ENCODE results near the gene PMM2.
"Not testable (repeated sequence)": the region's sequence is repeated elsewhere in the genome, so short reads cannot be mapped to it uniquely, and the experiment has no call there.

Gene PMM2

DNA sequence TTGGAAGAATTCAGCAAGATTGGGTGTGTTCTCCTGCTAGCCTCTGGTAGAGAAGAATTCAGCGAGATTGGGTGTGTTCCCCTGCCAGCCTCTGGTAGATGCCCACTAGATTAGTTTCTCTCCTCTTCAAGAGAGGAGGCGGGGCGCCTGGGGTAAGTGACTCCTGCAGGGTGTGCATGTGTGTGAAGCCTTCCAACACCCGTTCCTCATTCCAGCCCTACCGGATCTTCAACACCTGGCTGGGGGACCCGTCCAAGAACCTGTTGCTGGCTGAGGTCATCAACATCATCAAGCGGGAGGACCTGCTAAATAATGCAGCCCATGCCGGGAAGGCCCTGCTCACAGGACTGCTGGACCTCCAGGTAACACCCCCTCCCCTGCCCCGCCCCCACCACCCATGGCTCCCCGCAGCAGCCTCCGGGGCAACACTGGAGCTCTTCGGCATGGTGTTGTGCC, 21.5 kb upstream of the PMM2 start:
- DNase-seq (ENCODE audit: low read depth) = no peak
- H3K4me3 ChIP-seq (ENCODE audit: low read depth, low read length) = no peak overlapping the region

DNA sequence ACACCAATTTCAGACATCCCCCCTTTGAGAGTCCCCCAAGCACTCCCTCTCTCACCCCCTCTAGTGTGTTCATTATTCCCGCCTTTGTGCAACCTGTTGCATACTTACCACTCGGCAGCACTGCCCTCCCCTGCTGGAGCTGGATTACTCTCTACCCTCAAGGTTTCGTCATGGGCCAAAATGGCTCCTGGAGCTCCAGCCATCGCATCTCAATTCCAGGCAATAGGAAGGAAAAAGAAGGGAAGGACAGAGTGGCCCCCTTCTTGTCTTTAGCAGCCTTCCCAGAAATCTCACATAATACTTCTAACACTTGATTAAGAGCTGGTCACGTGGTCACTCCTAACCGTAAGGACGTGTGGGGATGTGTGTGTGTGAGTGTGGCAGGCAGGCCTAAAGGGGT, 20.4 kb upstream of the PMM2 start:
- DNase-seq (ENCODE audit: low read depth) = no peak
- no peak overlapping the region for H3K4me3 ChIP-seq (ENCODE audit: low read depth, low read length)

DNA sequence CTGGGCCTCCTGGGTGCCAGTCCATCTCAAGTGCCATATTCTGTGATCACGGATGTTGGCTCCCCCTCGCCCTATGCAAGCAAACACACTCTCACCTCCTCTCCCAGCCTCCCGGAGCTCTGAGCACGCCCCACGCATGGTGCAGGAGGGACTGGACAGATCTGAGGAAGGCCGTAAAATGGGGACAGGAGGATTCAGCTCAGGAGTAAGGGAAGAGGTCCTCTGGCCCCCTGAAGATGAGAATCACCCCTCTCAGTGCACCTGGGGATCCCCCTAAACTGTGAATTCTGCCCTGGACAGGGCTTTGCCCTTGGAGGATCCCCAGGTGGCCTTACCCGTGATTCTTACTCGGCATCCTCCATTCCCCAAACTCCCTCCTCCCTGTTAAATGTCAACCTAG, 15.8 kb upstream of the PMM2 start:
- DNase-seq (ENCODE audit: low read depth) = no peak

DNA sequence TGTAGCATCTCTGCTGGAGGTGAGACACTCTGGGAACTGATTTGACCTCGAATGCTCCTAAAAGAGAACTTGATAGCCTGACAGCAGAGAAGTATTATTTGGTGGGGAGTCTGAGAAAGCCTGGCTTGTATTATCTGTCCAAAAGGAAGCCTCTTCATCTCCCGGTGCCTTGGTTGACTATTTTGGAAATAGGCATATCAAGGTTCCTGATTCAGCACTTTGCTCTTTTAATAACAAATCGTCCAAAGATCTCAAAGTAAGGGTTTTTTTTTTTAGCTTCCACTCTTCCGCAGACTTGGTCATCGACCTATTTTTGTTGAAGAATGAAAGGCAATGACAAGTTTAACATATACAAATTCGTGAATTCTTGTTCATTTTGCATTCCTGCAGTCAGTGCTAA, 15.0 kb upstream of the PMM2 start:
- no peak for DNase-seq (ENCODE audit: low read depth)
- no peak overlapping the region for H3K4me3 ChIP-seq (ENCODE audit: low read depth, low read length)

More for the DNA sequence above, 15.8 kb upstream of the PMM2 start:
- no peak overlapping the region for H3K4me3 ChIP-seq (ENCODE audit: low read depth, low read length)

DNA sequence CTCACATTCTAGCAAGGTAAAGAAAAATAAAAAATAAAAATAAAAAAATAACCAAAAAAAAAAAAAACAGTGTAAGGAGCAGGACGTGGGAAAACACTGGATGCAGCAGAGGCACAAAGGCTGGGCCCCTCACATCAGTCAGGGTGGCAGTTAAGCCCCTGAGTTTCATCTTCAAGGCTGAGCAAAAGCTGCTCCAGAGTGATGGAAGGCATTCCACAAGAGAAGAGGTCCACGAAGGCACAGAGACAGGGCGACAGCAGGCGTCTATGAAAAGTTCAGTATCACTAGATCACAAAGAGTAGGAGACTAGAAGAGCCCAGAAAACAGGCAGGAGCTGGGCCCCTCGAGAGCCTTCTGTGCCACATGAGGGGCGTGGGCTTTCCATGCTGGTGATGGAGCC, 12.2 kb upstream of the PMM2 start:
- no peak for DNase-seq (ENCODE audit: low read depth)

DNA sequence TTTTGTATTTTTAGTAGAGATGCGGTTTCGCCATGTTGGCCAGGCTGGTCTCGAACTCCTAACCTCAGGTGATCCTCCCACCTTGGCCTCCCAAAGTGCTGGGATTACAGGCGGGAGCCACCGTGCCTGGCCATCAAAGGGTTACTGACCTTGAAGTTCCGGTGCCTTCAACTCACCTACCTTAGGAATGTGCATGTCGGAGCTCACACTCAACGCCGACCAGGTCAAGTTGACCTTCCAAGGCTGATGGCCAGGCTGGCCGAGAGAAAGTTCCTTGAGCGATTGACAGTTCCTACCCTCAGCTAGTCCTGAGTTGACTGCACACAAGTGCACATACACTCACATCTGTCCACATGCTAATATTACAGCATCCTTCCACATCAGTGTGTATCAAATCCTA, 11.3 kb upstream of the PMM2 start:
- not testable (repeated sequence) for DNase-seq (ENCODE audit: low read depth); H3K4me3 ChIP-seq (ENCODE audit: low read depth, low read length)

More for the DNA sequence above, 12.2 kb upstream of the PMM2 start:
- no peak overlapping the region for H3K4me3 ChIP-seq (ENCODE audit: low read depth, low read length)

DNA sequence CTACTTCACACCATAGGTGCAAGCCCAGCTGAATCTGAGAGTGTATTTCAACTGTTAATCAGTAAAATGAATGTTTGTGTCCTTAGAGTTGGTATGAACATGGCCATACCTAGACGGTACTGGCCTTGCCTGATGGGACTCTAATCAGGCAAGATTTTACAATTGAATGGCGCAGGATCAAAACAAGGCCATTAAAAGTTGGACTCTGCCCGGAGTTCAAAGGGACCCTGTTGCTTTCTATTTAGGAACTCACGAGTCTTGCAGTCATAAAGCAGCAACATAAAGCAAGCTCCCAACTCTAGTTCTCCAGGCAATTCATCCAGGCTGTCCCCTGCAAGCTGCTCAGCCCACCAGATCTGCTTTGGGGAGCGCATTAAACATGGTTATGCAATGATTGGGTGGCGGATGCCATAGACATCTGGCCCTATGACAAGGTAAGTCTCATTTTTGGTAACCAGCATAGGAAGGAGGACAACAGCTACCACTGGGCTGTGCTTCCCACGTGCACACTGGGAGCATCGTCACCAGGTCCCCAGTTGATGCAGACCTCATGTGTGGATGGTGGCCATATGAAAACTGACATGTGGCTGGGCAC, 9.0 kb upstream of the PMM2 start:
- no peak for DNase-seq (ENCODE audit: low read depth)
- H3K4me3 ChIP-seq (ENCODE audit: low read depth, low read length) = no peak overlapping the region

DNA sequence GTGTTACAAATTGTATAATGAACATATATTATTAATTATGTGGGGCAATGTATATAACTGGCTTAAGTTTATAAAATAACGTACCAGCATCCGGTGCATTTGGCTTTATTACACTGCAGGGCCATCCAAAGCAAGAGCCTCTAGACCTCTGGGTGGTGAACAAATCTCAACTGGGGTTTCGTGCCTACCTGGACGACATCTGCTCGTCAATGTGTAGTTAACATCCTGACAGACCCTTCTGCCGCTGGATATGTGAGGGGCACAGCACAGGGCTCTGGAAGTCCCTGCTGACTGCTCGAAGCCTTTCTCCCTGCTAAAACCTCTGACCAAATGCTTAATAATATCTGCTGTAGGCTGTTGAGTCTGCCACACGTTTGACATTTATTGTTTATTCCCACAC, 2.5 kb upstream of the PMM2 start:
- no peak for DNase-seq (ENCODE audit: low read depth)
- no peak overlapping the region for H3K4me3 ChIP-seq (ENCODE audit: low read depth, low read length)

DNA sequence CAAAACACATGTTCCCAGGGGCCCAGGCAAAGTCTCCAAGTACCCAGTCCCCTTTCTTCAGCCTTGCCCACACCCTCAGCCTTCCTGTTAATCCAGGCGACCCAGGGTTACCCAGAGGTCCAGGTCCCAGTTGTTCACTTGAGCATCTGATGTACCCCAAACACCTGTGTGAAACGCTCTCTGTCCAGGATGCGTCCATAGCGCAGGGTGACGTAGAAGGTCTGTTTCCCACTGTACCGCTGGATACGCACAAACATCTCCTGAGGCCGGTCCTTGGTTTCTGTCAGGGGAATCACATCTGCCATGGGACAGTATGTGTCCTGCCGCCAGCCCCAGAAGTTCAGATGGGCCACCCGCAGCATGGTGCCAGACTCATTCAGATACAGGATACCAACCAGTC, 1.8 kb upstream of the PMM2 start:
- no peak overlapping the region for H3K4me3 ChIP-seq (ENCODE audit: low read depth, low read length)
- DNase-seq (ENCODE audit: low read depth) = no peak

DNA sequence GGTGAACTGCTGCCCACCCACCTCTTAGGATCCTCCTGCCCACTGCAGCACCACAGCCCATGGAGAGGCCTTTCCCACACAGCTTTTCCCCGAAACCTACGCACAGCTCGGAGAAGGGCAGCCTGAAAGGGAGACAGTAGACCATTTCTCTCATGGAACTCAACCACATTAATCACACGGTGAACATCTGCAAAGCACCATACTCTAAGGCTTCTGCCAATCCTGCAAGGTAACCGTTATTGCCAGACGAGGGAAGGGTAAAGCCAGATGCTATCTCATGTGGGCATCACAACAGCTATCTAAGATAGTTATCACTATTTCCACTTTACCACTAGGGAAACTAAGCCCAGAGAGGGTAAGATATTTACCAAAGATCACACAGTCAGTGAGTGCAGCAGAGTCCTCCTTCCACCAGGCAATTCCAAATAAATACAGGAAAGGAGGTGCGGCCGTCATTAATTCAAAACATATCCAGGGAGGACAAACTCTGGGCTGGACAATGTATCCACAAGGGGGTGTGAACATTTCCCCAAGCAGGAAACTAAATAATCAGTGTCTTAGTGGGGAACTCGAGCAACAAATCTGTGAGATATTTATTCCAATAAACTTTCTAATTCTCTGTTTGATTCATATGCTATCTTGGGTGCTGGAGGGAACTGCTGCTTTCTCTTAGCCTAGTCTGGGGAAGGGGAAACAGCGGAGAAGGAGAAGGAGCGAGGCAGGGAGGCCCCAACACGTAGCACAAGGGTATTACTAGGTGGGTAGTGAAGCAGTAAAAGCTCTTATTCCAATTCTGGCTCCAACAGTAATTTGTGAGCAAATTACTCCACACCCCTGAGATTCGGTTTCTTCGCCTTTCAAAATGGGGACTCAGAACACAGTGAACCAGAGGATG, 923 bp upstream of the PMM2 start:
- no peak for DNase-seq (ENCODE audit: low read depth)
- peak overlapping the region; percentile 88 for H3K4me3 ChIP-seq (ENCODE audit: low read depth, low read length)

DNA sequence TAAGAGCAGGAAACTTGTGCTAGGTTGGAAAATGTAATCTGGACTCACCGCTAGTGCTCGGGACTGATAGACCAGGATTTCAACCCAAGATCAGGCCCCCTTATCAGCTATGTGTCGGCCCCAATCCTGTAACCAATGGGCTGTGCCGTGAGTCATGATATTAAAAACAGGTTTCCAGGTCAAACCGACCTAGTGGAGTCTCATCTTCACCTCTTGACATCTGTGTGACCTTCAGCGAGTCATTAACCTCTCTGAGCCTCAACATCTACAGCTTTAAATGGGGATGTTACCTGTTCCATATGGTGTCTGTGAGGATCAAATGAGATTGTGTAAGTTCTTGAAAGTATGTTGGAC, 512 bp downstream of the PMM2 start:
- no peak for DNase-seq (ENCODE audit: low read depth)
- H3K4me3 ChIP-seq (ENCODE audit: low read depth, low read length) = peak overlapping the region; percentile 88

DNA sequence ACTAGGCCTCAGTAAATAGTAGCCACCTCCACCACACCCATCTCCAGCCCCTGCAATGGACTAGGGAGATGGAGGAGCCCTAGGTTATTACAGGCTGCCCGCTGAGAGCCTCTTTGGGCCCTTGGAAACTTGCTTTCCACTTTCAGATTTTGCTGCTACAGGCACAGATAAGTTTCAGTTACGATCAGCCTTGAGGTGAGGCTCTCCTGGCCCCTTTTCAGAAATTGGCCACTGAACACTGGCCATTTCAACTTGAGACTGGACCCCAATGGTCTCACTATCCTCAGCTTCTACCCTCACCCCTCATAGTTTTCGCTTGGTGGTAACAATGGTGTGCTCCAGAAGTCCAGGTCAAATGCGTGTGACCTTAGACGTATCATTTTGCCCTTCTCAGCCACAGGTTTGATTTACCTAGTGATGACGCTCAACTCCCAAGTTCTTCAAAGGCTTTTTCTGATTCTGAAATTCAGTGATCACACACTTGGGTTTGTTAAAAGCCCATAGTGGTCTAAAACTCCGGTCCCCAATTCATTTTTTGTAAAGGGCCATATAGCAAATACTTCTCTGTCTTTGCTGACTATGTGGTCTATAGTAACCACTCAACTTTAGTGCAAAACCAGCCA, 1.0 kb downstream of the PMM2 start:
- peak overlapping the region; percentile 88 for H3K4me3 ChIP-seq (ENCODE audit: low read depth, low read length)
- no peak for DNase-seq (ENCODE audit: low read depth)

DNA sequence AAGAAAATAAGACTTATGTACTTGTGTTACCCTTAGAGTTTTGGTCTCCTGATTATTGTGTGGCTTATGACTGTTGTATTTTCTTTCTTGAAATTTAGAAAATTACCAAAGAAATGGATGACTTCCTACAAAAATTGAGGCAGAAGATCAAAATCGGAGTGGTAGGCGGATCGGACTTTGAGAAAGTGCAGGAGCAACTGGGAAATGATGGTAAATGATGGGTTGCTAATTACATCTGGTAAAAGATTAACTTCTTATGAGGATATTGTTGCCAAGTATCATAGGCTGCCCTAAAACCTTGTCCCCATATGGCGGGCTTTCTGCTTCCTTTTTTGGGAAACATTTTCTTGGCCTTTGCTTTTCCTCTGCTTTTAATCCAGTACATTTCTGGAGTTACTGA, 4.1 kb downstream of the PMM2 start:
- DNase-seq (ENCODE audit: low read depth) = no peak

DNA sequence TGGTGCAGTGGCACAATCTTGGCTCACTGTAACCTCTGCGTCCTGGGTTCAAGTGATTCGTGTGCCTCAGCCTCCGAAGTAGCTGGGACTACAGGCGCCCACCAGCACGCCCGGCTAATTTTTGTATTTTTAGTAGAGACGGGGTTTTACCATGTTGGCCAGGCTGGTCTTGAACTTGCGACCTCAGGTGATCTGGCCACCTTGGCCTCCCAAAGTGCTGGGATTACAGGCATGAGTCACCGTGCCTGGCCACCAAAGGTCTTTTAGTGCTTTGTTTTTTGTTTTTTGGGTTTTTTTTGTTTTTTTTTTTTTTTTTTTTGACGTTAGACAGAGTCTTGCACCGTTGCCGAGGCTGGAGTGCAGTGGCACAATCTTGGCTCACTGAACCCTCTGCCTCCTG, 6.1 kb downstream of the PMM2 start:
- not testable (repeated sequence) for DNase-seq (ENCODE audit: low read depth)

More for the DNA sequence above, 4.1 kb downstream of the PMM2 start:
- H3K4me3 ChIP-seq (ENCODE audit: low read depth, low read length) = no peak overlapping the region

DNA sequence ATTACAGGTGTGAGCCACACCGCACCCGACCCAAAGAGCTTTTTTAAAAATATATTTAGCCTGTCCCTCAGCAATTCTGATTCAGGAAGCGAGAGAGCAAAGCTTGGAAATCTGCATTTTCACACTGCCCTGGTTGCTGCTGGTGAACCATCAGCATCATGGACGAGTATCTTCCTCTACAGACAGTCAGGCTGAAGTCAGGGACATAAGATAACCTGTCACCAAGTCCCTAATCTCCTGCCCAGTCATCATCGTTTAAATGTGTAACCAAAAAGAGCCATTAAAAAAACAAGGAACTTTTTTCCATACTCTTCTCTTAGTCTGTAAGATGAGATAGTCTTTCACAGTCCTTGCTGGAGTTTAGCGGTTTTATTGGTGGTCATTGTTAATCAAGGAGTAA, 6.7 kb downstream of the PMM2 start:
- no peak overlapping the region for H3K4me3 ChIP-seq (ENCODE audit: low read depth, low read length)
- DNase-seq (ENCODE audit: low read depth) = no peak

More for the DNA sequence above, 6.1 kb downstream of the PMM2 start:
- not testable (repeated sequence) for H3K4me3 ChIP-seq (ENCODE audit: low read depth, low read length)

DNA sequence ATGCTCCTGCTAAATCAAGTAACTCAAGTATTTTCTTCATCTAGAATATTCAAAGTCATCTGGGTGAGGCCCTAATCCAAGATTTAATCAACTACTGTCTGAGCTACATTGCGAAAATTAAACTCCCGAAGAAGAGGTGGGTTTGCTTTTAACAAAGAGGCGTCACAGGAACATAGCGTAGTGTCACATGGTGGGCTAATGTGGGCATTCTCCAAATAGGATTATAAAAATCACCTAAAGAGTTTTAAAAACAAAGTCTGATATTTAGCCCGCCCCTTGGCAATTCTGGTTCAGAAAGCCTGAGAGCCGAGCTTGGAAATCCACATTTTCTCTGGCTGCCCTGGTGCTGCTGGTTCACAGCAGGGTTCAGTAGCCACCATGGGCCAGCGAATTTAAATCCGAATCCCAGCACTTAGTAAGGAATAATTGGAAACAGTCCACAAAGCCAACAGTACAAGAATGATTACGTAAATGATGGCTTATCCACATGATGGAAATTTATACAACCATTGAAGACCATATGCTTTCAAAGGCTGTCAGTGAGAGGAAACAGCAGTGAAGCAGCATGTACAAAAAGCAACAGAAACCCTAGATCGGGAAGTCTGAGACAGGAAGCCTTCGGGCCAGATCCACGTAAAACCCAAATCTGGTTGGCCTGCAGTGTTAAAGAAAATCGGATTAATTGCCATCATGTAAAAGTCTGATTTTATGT, 8.8 kb downstream of the PMM2 start:
- DNase-seq (ENCODE audit: low read depth) = no peak
- H3K4me3 ChIP-seq (ENCODE audit: low read depth, low read length) = no peak overlapping the region

DNA sequence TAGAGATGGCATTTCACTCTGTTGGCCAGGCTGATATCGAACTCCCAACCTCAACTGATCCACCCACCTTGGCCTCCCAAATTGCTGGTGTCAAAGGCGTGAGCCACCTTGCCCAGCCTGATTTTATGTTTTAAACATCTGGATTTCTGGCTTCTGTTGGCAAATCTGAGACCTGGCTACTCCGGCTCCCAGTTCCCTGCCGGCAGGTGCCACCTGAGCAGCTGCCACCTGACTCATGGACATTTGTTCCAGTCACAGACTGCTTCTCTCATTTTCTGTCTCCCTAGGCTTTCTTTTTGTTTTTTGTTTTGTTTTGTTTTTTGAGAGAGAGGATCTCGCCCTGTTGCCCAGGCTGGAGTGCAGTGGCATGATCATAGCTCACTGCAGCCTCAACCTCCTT, 9.6 kb downstream of the PMM2 start:
- DNase-seq (ENCODE audit: low read depth) = no peak

DNA sequence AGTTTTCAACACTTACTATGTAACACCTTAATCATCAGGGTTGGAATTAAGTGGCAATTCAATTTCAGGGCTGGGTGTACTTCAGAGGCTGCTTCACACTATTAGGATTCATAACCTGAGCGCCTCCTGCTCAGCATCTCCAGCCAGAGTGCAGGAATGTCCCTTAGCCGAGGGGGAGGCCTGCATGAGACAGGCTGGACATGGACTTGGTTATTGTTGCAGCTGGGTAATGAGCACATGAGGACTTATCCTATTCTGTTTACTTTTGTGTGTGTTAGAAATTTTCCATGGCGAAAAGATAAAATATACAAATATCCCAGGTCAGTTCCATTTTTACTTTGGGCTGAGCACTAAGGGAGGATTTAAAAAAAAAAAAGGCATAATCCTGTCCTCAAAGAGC, 10.4 kb downstream of the PMM2 start:
- H3K4me3 ChIP-seq (ENCODE audit: low read depth, low read length) = no peak overlapping the region
- DNase-seq (ENCODE audit: low read depth) = no peak

More for the DNA sequence above, 9.6 kb downstream of the PMM2 start:
- H3K4me3 ChIP-seq (ENCODE audit: low read depth, low read length) = no peak overlapping the region

DNA sequence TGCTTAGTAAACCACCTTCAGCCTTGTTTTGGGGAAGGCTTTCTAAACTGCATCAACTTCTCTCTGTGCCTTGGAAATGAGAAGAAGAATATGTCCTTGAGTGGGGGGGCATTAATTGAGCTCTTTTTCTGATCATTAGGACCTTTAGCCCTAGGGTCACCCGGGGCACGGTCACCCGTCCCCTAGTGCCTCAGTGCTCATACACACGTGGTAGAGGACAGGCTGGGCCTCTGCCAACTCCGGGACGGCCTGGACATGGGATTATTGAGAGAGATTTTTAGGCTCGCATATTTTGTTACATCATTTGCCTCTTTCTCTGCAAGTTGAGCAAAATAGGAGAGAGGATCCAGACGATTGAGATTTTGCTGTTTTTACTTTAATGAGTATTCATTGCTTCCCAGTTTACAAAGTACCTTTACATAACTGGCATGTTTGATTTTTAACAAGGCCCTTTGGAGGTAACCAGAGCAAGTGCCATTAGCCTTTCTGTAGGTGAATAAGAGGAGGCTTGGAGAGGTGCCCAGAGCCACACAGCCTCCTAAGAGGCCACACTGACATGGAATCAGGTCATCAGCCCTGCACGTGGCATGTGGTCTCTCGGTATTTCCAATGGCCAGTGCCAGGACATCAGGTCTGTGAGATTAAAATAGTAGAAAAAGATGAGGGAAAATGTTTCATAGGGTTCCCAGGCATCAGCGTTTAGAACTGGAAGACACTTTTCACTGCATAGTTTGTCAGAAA, 11.1 kb downstream of the PMM2 start:
- DNase-seq (ENCODE audit: low read depth) = no peak
- no peak overlapping the region for H3K4me3 ChIP-seq (ENCODE audit: low read depth, low read length)

Data from skeletal muscle cell (primary cell).